Peyer's patch (tissue), 4 donors: ENCODE measurements around the gene TIAM1.

Experiments used
- CTCF ChIP-seq, 6 experiments: fragments of 450-650 bp in 4 of 6; fragments of 200-600 bp in 2 of 6; sonication (generic) in 1 of 6; IDR thresholded peaks; one replicate each; pipeline ENCODE4 v1.5.1; 2017 to 2019; ENCODE audit warnings: antibody characterized with exemption in 6 of 6, mild to moderate bottlenecking in 3 of 6, moderate library complexity in 1 of 6
- POLR2A ChIP-seq, 2 donors: fragments of 450-650 bp; IDR thresholded peaks; one replicate each; pipeline ENCODE4 v1.5.1; 2017; ENCODE audit warnings: antibody characterized with exemption in 2 of 2, mild to moderate bottlenecking in 2 of 2, moderate library complexity in 2 of 2

- no peak for TF ChIP-seq CTCF (IDR thresholded peaks at IDR 0.05)
- no peak for TF ChIP-seq POLR2A (IDR thresholded peaks at IDR 0.05)
Measured at GRCh38 chr21:31268090-31268489, 76.0 kb downstream of the TIAM1 start.
